Body of pancreas (tissue), 4 donors: Measurements from ENCODE around the gene HOXC12. TPM values are rescaled to one million over a fixed set of nuclear protein-coding genes. Genes with fewer than 3 reads are reported as not detected.

Experiments
- ATAC-seq: fragments of 150-250 bp; one replicate; pipeline ENCODE4 v1.9.1; 2016
- DNase-seq, 4 donors: peaks; one replicate each; pipeline ENCODE4 v3.0.0-alpha.2; 2019
- H3K27ac ChIP-seq, 4 donors: fragments of 200-600 bp; sonication (generic); 1 replicate in 3 of 4; 2 replicates in 1 of 4; pipeline versions ENCODE4 v1.5.1 to v1.6.1; 2016 to 2019; ENCODE audit warnings: mild to moderate bottlenecking in 1 of 4, mixed read lengths in 1 of 4, moderate library complexity in 1 of 4
- H3K27me3 ChIP-seq, 2 donors: fragments of 200-600 bp; sonication (generic); one replicate each; pipeline ENCODE4 v1.6.0; 2016; ENCODE audit warnings: mild to moderate bottlenecking in 1 of 2
- H3K36me3 ChIP-seq, 2 donors: fragments of 200-600 bp; sonication (generic); replicated peaks in 1 of 2; 2 replicates each; pipeline ENCODE4 v1.5.1; 2016; ENCODE audit warnings: low read depth in 2 of 2; ENCODE audit not compliant: insufficient read depth in 1 of 2
- H3K4me1 ChIP-seq: fragments of 200-600 bp; sonication (generic); one replicate; pipeline ENCODE4 v1.6.0; 2016
- H3K4me3 ChIP-seq, 2 donors: fragments of 200-600 bp; sonication (generic); 1 replicate in 1 of 2; 2 replicates in 1 of 2; pipeline ENCODE4 v1.5.1; 2016 to 2019
- H3K9me3 ChIP-seq, 3 donors: fragments of 200-600 bp; sonication (generic); 1 replicate in 2 of 3; 2 replicates in 1 of 3; pipeline ENCODE4 v1.5.1; 2016
- POLR2A ChIP-seq, 3 donors: fragments of 450-650 bp; IDR thresholded peaks; one replicate each; pipeline ENCODE4 v1.6.1; 2016; ENCODE audit warnings: antibody characterized with exemption in 3 of 3, mild to moderate bottlenecking in 2 of 3
- WGBS, 2 donors: methylation state at CpG; one replicate each; pipeline ENCODE4 v1.1.5; 2017; 5-methylcytosine and 5-hydroxymethylcytosine counted together
- intact Hi-C: fragments of 100-400 bp; cut with DNase I; formaldehyde crosslinking; loops from one replicate; pipeline ENCODE4 v1.15.1; 2023
- total RNA-seq, 2 donors: library from RNA; depleted of rRNA; stranded (reverse); fragments of >200 nt; gene quantifications; one replicate each; pipeline ENCODE4 v1.1.0, GENCODE V29; 2016
- TF ChIP-seq, protein P1 (sequence below), 7 experiments: fragments of 450-650 bp in 4 of 7; fragments of 200-600 bp in 3 of 7; sonication (generic) in 3 of 7; IDR thresholded peaks; one replicate each; pipeline ENCODE4 v1.5.1; 2016 to 2019; ENCODE audit warnings: antibody characterized with exemption in 7 of 7

Gene HOXC12
- total RNA-seq, 2 donors from 2014 or later, result not detected

DNA sequence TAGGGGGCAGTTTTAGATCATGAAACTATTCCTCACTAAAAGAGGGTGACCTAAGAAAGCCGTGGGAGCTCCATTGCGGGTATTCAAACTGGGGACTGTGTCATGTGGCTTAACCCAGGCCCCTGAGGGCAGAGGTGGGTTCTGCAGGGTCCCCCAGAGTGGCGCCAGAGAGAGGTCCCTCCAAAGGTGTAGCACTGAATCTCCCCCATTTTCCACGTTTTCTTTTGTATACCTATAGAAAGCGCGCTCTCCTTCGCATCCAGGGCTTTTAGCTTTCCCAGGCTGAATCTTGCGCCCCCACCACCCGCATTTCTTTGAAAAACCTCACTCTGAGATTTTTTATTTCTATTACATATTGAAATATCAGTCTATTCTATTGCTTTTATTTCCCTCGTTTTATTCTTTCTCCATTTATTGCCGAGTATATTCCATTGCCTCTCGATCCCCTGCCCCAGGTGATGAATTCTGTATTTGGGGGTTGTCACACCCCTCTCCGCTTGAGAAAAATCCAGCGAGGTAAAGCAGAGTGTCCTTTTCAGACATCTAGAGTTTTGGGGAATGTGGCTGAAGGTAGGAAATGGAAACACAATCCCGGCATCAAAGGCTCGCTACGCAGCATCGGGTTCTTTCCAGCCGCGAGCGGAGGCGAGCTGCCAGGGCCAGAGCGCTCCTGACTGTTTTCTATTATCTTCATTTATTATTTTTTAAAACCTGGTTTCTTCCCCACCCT, 16.9 kb upstream of the HOXC12 start:
- no peak overlapping the region for H3K4me3 ChIP-seq
- intact Hi-C loops, result no loop called here
- WGBS, 2 donors, result 12 to 21% methylated on average over 23 of the region's 23 CpGs
- TF ChIP-seq, protein P1, sequence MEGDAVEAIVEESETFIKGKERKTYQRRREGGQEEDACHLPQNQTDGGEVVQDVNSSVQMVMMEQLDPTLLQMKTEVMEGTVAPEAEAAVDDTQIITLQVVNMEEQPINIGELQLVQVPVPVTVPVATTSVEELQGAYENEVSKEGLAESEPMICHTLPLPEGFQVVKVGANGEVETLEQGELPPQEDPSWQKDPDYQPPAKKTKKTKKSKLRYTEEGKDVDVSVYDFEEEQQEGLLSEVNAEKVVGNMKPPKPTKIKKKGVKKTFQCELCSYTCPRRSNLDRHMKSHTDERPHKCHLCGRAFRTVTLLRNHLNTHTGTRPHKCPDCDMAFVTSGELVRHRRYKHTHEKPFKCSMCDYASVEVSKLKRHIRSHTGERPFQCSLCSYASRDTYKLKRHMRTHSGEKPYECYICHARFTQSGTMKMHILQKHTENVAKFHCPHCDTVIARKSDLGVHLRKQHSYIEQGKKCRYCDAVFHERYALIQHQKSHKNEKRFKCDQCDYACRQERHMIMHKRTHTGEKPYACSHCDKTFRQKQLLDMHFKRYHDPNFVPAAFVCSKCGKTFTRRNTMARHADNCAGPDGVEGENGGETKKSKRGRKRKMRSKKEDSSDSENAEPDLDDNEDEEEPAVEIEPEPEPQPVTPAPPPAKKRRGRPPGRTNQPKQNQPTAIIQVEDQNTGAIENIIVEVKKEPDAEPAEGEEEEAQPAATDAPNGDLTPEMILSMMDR (IDR thresholded peaks at IDR 0.05), result no peak
- TF ChIP-seq POLR2A (IDR thresholded peaks at IDR 0.05), result no peak
- no peak for DNase-seq
- peaks cover 0 to 51% of the 10 kb centered on the region in 2 donors for H3K27me3 ChIP-seq
- H3K27ac ChIP-seq, result no peak overlapping the region
- ATAC-seq, result no peak
- H3K9me3 ChIP-seq, result no peaks in the 10 kb centered on the region
- no peaks in the 10 kb centered on the region for H3K36me3 ChIP-seq
- H3K4me1 ChIP-seq, result peaks cover 24% of the 10 kb centered on the region

- DNase-seq (peak; percentile 71 to 89 (median 80)), ATAC-seq (peak; percentile 82)
- WGBS, 2 donors, result 5 to 7% methylated on average over 36 to 56 of the region's 56 CpGs
- no peak within 1 kb of the TSS for H3K27ac ChIP-seq
- peaks cover 24% of the 10 kb centered on the region for H3K4me1 ChIP-seq
- intact Hi-C loops, result no loop called here
- H3K36me3 ChIP-seq, result no peaks in the 10 kb centered on the region
- peaks cover 0 to 51% of the 10 kb centered on the region in 2 donors for H3K27me3 ChIP-seq
- TF ChIP-seq, protein P1 (IDR thresholded peaks at IDR 0.05), result no peak
- no peak for TF ChIP-seq POLR2A (IDR thresholded peaks at IDR 0.05)
- no peaks in the 10 kb centered on the region for H3K9me3 ChIP-seq
- no peak within 1 kb of the TSS for H3K4me3 ChIP-seq
These were observed 16.2 kb upstream of the HOXC12 start, which contains the start of gene HOXC13 for GRCh38 chr12:53938326-53939140. Gene HOXC13, plus strand, starts transcription at chr12:53938831. Its CDS starts 76 bp downstream, at chr12:53938907.

DNA sequence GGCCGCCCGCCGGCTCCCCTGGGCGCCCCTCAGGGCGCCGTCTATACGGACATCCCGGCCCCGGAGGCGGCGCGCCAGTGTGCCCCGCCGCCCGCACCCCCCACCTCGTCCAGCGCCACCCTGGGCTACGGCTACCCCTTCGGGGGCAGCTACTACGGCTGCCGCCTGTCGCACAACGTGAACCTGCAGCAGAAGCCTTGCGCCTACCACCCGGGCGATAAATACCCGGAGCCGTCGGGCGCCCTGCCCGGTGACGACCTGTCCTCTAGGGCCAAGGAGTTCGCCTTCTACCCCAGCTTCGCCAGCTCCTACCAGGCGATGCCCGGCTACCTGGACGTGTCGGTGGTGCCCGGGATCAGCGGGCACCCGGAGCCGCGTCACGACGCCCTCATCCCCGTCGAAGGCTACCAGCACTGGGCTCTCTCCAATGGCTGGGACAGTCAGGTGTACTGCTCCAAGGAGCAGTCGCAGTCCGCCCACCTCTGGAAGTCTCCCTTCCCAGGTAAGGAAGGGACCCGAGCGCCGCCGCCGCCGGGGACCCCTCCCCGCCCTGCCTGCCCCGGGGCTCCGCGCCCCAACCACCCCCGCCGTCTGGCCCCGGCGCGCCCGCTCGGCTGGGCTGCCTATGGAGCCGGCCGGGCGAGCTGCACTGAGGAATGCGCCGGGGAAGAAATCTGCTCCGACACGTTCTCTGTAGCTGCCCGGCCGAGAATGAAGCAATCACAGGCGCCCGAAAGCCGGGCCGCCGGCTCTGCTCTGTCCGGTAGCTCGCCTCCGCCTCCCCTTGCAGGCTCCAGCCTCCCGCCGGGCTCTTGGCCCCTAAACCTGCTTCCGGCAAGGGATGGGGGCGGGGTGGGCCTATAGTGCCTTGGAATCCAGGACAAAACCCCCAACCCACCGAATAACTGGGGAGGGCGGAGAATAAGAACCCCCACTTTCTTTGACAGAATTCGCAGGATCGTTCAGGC, 15.3 kb upstream of the HOXC12 start:
- peak in 3 of 4 donors; percentile 10 to 42 (median 39) for DNase-seq
- 3 to 5% methylated on average over 7 to 67 of the region's 91 CpGs for WGBS, 2 donors
- H3K27ac ChIP-seq, result no peak overlapping the region
- H3K36me3 ChIP-seq, result no peaks in the 10 kb centered on the region
- H3K9me3 ChIP-seq, result no peaks in the 10 kb centered on the region
- peaks cover 24% of the 10 kb centered on the region for H3K4me1 ChIP-seq
- peaks cover 0 to 51% of the 10 kb centered on the region in 2 donors for H3K27me3 ChIP-seq
- intact Hi-C loops, result no loop called here
- no peak overlapping the region for H3K4me3 ChIP-seq
- TF ChIP-seq, protein P1 (IDR thresholded peaks at IDR 0.05), result no peak
- TF ChIP-seq POLR2A (IDR thresholded peaks at IDR 0.05), result no peak
- ATAC-seq, result peak; percentile 36

- H3K4me3 ChIP-seq, result no peak overlapping the region
- H3K27ac ChIP-seq, result no peak overlapping the region
- intact Hi-C loops, result no loop called here
- peaks cover 27% of the 10 kb centered on the region for H3K4me1 ChIP-seq
- WGBS, 2 donors, result 7 to 15% methylated on average over 9 of the region's 9 CpGs
- no peaks in the 10 kb centered on the region for H3K36me3 ChIP-seq
- no peak for ATAC-seq
- no peak for DNase-seq
- no peak for TF ChIP-seq POLR2A (IDR thresholded peaks at IDR 0.05)
- TF ChIP-seq, protein P1 (IDR thresholded peaks at IDR 0.05), result no peak
- no peaks in the 10 kb centered on the region for H3K9me3 ChIP-seq
- peaks cover 0 to 45% of the 10 kb centered on the region in 2 donors for H3K27me3 ChIP-seq
These were observed 14.2 kb upstream of the HOXC12 start for GRCh38 chr12:53940443-53941014.
